Mammary epithelial cell (primary cell): ENCODE data around the gene SLCO2A1.

ENCODE experiments used
- CTCF ChIP-seq, 2 donors: IDR thresholded peaks in 1 of 2; conservative IDR thresholded peaks in 1 of 2; 2 replicates each; pipeline ENCODE4 v1.5.1; 2011 to 2012; ENCODE audit warnings: inconsistent platforms in 2 of 2, low read length in 2 of 2, mild to moderate bottlenecking in 2 of 2, control low read depth in 1 of 2, low read depth in 1 of 2; ENCODE audit not compliant: insufficient read depth in 1 of 2; ENCODE audit errors: extremely low read depth in 1 of 2
- EZH2 ChIP-seq: IDR thresholded peaks from 2 replicates; pipeline ENCODE4 v1.6.1; 2012; ENCODE audit warnings: low read length, inconsistent platforms, borderline replicate concordance

GRCh38 chr3:133953297-133953696 is 76.4 kb downstream of the SLCO2A1 start:
- TF ChIP-seq CTCF (conservative IDR thresholded peaks at IDR 0.05 in 1 of 2, IDR thresholded peaks at IDR 0.05 in 1 of 2; ENCODE audit: extremely low read depth in 1 of 2, insufficient read depth in 1 of 2, low read depth in 1 of 2, low read length in 2 of 2) (no peak), EZH2 (no peak)
